Hepatocyte (in vitro differentiated cells): ENCODE measurements around the gene PADI3. TPM values are rescaled to one million over a fixed set of nuclear protein-coding genes. Genes with fewer than 3 reads are reported as not detected.

Experiments used
- DNase-seq: peaks from one replicate; pipeline ENCODE4 v3.0.0-alpha.2; 2016; ENCODE audit warnings: low spot score
- H2AFZ ChIP-seq: fragments of 200-600 bp; sonication (generic); 2 replicates; pipeline ENCODE4 v1.6.0; 2016; ENCODE audit warnings: antibody characterized with exemption, mild to moderate bottlenecking
- H3K27ac ChIP-seq: fragments of 200-600 bp; sonication (generic); 2 replicates; pipeline ENCODE4 v1.5.1; 2016; ENCODE audit warnings: mild to moderate bottlenecking
- H3K27me3 ChIP-seq: fragments of 200-600 bp; sonication (generic); 2 replicates; pipeline ENCODE4 v1.6.1; 2016
- H3K36me3 ChIP-seq: fragments of 200-600 bp; sonication (generic); replicated peaks from 2 replicates; pipeline ENCODE4 v1.5.1; 2016; ENCODE audit warnings: low read depth; ENCODE audit not compliant: insufficient read depth
- H3K4me1 ChIP-seq: fragments of 200-600 bp; sonication (generic); 2 replicates; pipeline ENCODE4 v1.5.1; 2016; ENCODE audit warnings: mild to moderate bottlenecking, moderate library complexity; ENCODE audit not compliant: insufficient read depth
- H3K4me2 ChIP-seq: fragments of 200-600 bp; sonication (generic); 2 replicates; pipeline ENCODE4 v1.6.0; 2016
- H3K4me3 ChIP-seq: fragments of 200-600 bp; sonication (generic); 2 replicates; pipeline ENCODE4 v1.5.1; 2016; ENCODE audit warnings: mild to moderate bottlenecking
- H3K79me2 ChIP-seq: fragments of 200-600 bp; sonication (generic); 2 replicates; pipeline ENCODE4 v1.6.0; 2017; ENCODE audit warnings: mild to moderate bottlenecking
- H3K9me2 ChIP-seq: fragments of 200-600 bp; sonication (generic); replicated peaks from 2 replicates; pipeline ENCODE4 v1.6.0; 2017; ENCODE audit warnings: mild to moderate bottlenecking; ENCODE audit not compliant: insufficient read depth
- H3K9me3 ChIP-seq: fragments of 200-600 bp; sonication (generic); 2 replicates; pipeline ENCODE4 v1.5.1; 2016; ENCODE audit warnings: low read depth, mild to moderate bottlenecking
- H4K20me1 ChIP-seq: fragments of 200-600 bp; sonication (generic); 2 replicates; pipeline ENCODE4 v1.6.0; 2016; ENCODE audit warnings: mild to moderate bottlenecking; ENCODE audit not compliant: insufficient read depth, poor library complexity, severe bottlenecking
- EZH2 ChIP-seq: fragments of 200-600 bp; sonication (generic); IDR thresholded peaks from 2 replicates; pipeline ENCODE4 v1.6.1; 2016; ENCODE audit warnings: antibody characterized with exemption, mild to moderate bottlenecking, borderline replicate concordance
- EZH2phosphoT487 ChIP-seq: fragments of 200-600 bp; sonication (generic); IDR thresholded peaks from one replicate; pipeline ENCODE4 v1.6.1; 2018; ENCODE audit warnings: antibody characterized with exemption, mild to moderate bottlenecking, low read depth, moderate library complexity; ENCODE audit not compliant: unreplicated experiment, severe bottlenecking
- WGBS: methylation state at CpG from one replicate; pipeline ENCODE4 v1.1.6; 2016; ENCODE audit warnings: low lambda C conversion rate; ENCODE audit errors: missing lambda C conversion rate; 5-methylcytosine and 5-hydroxymethylcytosine counted together
- polyA plus RNA-seq: library from polyadenylated mRNA; unstranded; fragments of >200 nt; fragmentation: Nextera tagmentation; extraction: Ambion mirVana; gene quantifications from 2 replicates; pipeline ENCODE4 v1.2.1, GENCODE V29; 2016
- total RNA-seq: library from RNA; depleted of rRNA; stranded (reverse); fragments of >200 nt; gene quantifications from 2 replicates; pipeline ENCODE4 v1.2.3, GENCODE V29; 2014
- TF ChIP-seq, protein P1 (sequence below): fragments of 200-600 bp; sonication (generic); IDR thresholded peaks from 2 replicates; pipeline ENCODE4 v1.5.1; 2016; ENCODE audit warnings: antibody characterized with exemption, mild to moderate bottlenecking; ENCODE audit not compliant: poor library complexity

Gene PADI3
- total and polyA plus RNA-seq, 2 experiments from 2014 or later: not detected

DNA sequence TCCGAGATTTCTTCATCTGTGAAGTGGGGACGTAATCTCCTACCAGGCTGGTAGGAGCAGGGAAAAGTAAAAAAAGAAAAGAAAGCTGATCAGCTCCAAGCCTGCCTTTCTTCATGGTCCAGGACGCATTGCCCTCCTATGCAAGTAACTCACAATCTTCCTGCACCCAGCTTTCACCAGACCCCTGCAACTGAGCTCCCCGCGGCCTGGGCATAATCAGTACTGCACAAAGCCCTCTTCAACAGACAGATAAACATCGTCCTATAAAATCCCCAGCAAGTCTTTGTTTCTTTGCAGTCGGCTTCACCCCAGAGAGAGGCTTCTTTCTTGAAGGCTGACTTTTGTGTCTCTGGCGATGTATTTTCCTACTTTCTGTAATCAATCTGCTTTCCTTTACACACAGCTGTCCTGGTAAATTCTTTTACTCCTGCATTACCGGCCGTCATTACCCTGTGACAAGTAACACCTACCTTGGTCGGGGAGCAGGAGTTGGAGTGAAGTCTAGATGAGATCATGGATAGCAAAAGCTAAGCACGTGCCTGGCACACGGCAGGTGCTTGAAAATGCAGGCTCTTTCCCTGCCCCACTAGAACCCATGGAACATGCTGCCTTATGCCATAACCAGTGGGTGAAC is 35.6 kb upstream of the PADI3 start:
- Histone ChIP-seq H3K36me3 (no peaks in the 10 kb centered on the region), H2AFZ (no peak overlapping the region), H3K27ac (peak overlapping the region; percentile 84), H3K27me3 (no peaks in the 10 kb centered on the region), H3K4me3 (no peak overlapping the region), H3K4me1 (peaks cover 28% of the 10 kb centered on the region), H3K79me2 (no peaks in the 10 kb centered on the region), H3K9me3 (no peaks in the 10 kb centered on the region), H4K20me1 (no peaks in the 10 kb centered on the region), H3K4me2 (peak overlapping the region; percentile 67), H3K9me2 (no peaks in the 10 kb centered on the region)
- TF ChIP-seq EZH2: no peak
- TF ChIP-seq, protein P1, sequence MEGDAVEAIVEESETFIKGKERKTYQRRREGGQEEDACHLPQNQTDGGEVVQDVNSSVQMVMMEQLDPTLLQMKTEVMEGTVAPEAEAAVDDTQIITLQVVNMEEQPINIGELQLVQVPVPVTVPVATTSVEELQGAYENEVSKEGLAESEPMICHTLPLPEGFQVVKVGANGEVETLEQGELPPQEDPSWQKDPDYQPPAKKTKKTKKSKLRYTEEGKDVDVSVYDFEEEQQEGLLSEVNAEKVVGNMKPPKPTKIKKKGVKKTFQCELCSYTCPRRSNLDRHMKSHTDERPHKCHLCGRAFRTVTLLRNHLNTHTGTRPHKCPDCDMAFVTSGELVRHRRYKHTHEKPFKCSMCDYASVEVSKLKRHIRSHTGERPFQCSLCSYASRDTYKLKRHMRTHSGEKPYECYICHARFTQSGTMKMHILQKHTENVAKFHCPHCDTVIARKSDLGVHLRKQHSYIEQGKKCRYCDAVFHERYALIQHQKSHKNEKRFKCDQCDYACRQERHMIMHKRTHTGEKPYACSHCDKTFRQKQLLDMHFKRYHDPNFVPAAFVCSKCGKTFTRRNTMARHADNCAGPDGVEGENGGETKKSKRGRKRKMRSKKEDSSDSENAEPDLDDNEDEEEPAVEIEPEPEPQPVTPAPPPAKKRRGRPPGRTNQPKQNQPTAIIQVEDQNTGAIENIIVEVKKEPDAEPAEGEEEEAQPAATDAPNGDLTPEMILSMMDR: no peak
- no peak for DNase-seq
- WGBS: 36% methylated on average over 13 of the region's 13 CpGs

GRCh38 chr1:17213782-17214148 is 35.1 kb upstream of the PADI3 start:
- Histone ChIP-seq H3K9me3 (no peaks in the 10 kb centered on the region), H2AFZ (no peak overlapping the region), H3K27me3 (no peaks in the 10 kb centered on the region), H3K4me2 (peak overlapping the region; percentile 67), H3K4me3 (no peak overlapping the region), H3K9me2 (no peaks in the 10 kb centered on the region), H3K4me1 (peaks cover 27% of the 10 kb centered on the region), H3K36me3 (no peaks in the 10 kb centered on the region), H3K27ac (peak overlapping the region; percentile 84), H3K79me2 (no peaks in the 10 kb centered on the region), H4K20me1 (no peaks in the 10 kb centered on the region)
- WGBS: 86% methylated on average over 9 of the region's 9 CpGs
- TF ChIP-seq EZH2phosphoT487 (no peak), EZH2 (no peak)
- TF ChIP-seq, protein P1: no peak
- no peak for DNase-seq

DNA sequence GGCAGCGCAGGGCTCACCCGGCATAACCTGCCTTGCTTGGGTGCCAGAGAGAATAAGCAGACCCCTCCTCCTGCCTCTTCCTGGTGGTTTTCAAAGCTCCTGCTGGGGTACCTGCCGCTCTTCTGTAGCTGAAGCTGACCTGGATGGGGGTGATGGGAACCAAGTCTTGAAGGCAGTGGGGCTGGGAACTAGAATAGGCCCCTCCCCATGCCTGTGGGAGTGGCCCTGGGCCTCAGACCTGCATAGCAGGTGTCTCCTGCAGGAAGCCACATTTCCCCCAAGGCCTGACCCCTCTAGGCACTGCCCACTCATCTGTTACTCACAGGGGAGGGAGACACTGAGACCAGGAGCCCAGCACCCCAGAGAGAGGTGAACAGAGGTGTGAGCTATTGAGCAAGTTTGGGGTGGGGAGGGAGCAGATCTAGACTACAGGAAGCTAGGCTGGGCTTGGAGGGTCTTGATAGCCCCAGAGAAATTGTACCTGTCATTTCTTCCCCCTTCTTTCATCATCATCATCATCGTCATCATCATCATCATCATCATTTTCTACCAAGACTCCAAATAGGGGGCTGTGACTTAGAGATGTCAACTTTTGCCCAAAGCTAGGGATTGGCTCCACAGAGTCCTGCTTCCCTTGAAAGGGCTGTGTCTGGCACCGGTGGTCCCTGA is 33.9 kb upstream of the PADI3 start:
- H3K9me3 ChIP-seq: no peaks in the 10 kb centered on the region
- no peaks in the 10 kb centered on the region for H4K20me1 ChIP-seq
- TF ChIP-seq, protein P1: no peak
- TF ChIP-seq EZH2phosphoT487 (no peak), EZH2 (no peak)
- H3K27ac ChIP-seq: no peak overlapping the region
- H3K79me2 ChIP-seq: no peaks in the 10 kb centered on the region
- no peak overlapping the region for H2AFZ ChIP-seq
- no peaks in the 10 kb centered on the region for H3K27me3 ChIP-seq
- DNase-seq: no peak
- peaks cover 18% of the 10 kb centered on the region for H3K4me1 ChIP-seq
- no peaks in the 10 kb centered on the region for H3K9me2 ChIP-seq
- no peak overlapping the region for H3K4me2 ChIP-seq
- H3K36me3 ChIP-seq: no peaks in the 10 kb centered on the region
- H3K4me3 ChIP-seq: no peak overlapping the region
- WGBS: 85% methylated on average over 5 of the region's 5 CpGs
